Activated naive CD4-positive, alpha-beta T cell treated with anti-CD3 and anti-CD28 coated beads for 36 hours (primary cell): ENCODE data around the gene PVALEF. TPM values are rescaled to one million over a fixed set of nuclear protein-coding genes. Genes with fewer than 3 reads are reported as not detected.
"Not testable (repeated sequence)": the region's sequence is repeated elsewhere in the genome, so short reads cannot be mapped to it uniquely, and the experiment has no call there.

ENCODE experiments used
- CTCF ChIA-PET: fragments of 350-600 bp; sonication (Branson Sonifier 250); formaldehyde crosslinking; loops from one replicate; lab custom pipeline; 2021; ENCODE audit warnings: antibody characterized with exemption; lab: Charles Lee
- DNase-seq: peaks from one replicate; pipeline ENCODE4 v3.0.0-alpha.2; 2020
- H3K27ac Mint-ChIP-seq: one replicate; pipeline ENCODE4 v1.8.0; 2021; ENCODE audit warnings: mild to moderate bottlenecking, mixed read lengths
- H3K27me3 Mint-ChIP-seq: one replicate; pipeline ENCODE4 v1.8.0; 2021; ENCODE audit warnings: low read depth, mixed read lengths
- H3K36me3 Mint-ChIP-seq: one replicate; pipeline ENCODE4 v1.8.0; 2021; ENCODE audit warnings: low read depth, mixed read lengths
- H3K4me1 Mint-ChIP-seq: one replicate; pipeline ENCODE4 v1.8.0; 2021; ENCODE audit warnings: low read depth, mixed read lengths
- H3K4me3 Mint-ChIP-seq: one replicate; pipeline ENCODE4 v1.8.0; 2021; ENCODE audit warnings: mild to moderate bottlenecking, moderate library complexity, mixed read lengths
- H3K9me3 Mint-ChIP-seq: one replicate; pipeline ENCODE4 v1.8.0; 2021; ENCODE audit warnings: mixed read lengths
- intact Hi-C: fragments of 100-400 bp; cut with micrococcal nuclease; formaldehyde crosslinking; loops from one replicate; pipeline ENCODE4 v1.15.1; 2023
- total RNA-seq, 2 experiments: library from RNA; stranded (reverse); gene quantifications; one replicate each; pipeline ENCODE4 v1.2.3, GENCODE V29; 2021

PVALEF gene
- total RNA-seq, 2 experiments from 2014 or later = not detected

DNA sequence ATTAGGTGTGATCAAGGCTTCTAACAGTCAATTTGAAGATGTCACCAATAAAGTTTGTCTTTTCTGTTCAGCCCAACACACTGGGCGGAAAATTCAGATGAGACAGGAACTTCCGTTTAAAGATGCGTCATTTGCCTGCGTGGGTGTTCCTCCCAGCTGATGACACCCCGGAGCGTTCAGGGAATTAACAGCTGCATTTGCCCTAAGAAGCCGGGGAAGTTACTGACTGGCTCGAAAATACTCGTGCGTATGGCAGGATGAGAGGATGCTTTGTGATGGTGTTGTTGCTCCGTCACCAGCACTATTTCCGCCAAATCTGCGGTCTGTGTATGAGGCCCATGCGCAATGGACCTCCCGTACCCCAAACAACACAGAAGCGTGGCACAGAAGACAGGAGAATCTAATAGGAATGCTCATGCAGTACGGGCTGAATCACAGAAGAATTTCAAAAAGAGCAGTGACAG, 11.9 kb upstream of the PVALEF start:
- Mint-ChIP-seq H3K27ac (no peak overlapping the region), H3K36me3 (no peaks in the 10 kb centered on the region), H3K4me3 (no peak overlapping the region), H3K4me1 (no peaks in the 10 kb centered on the region), H3K9me3 (no peaks in the 10 kb centered on the region), H3K27me3 (peaks cover 3% of the 10 kb centered on the region)
- intact Hi-C loops = no loop called here
- no peak for DNase-seq
- CTCF ChIA-PET = interaction anchor here (1.4 kb wide), 1 partner anchor 130 kb away, joined by 3 read pairs; no protein-coding TSS in a partner anchor

DNA sequence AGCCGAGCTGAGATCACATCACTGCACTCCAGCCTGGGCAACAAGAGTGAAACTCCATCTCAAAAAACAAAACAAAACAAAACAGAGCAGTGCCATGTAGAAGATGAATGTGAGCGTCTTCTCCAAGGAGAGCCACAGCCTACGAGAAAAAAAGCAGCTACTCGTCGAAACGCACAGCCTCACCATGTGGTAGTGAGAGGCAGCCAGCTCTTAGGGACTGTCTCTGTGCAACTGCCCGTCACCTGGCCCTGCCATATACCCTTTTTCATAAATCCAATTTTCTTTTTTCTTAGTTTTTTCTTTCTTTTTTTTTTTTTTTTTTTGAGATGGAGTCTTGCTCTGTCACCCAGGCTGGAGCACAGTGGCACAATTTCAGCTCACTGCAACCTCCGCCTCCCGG, 11.3 kb upstream of the PVALEF start:
- H3K4me3 Mint-ChIP-seq, H3K4me1 Mint-ChIP-seq, intact Hi-C loops, DNase-seq, H3K27ac Mint-ChIP-seq, H3K9me3 Mint-ChIP-seq, H3K27me3 Mint-ChIP-seq, H3K36me3 Mint-ChIP-seq: not testable (repeated sequence)
- CTCF ChIA-PET = interaction anchor here (0.6 kb wide), 1 partner anchor 92 kb away, joined by 4 read pairs; no protein-coding TSS in a partner anchor

DNA sequence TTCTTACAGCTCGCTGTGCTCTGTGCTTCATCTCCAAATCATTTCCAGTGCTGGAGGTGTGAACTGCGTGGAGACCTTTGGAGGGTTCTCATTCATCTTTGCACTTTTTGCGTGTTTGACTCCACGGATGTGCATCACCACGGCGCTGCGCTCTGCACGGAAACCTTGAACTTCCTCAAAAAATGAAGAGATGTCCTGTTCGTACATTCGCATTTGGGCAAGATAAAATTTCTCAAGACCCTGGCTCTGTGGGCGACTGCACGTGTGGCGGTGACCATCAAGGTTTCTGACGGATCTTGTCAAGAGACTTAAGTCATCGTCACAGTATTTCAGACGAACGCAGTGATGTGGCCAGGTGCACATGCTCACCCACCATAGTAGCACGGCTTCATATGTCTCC, 10.3 kb upstream of the PVALEF start:
- Mint-ChIP-seq H3K27ac (no peak overlapping the region), H3K36me3 (no peaks in the 10 kb centered on the region), H3K27me3 (peaks cover 5% of the 10 kb centered on the region), H3K9me3 (no peaks in the 10 kb centered on the region), H3K4me1 (no peaks in the 10 kb centered on the region), H3K4me3 (no peak overlapping the region)
- CTCF ChIA-PET = interaction anchor here (1.1 kb wide), 1 partner anchor 98 kb away, joined by 5 read pairs; no protein-coding TSS in a partner anchor
- intact Hi-C loops = no loop called here
- no peak for DNase-seq

DNA sequence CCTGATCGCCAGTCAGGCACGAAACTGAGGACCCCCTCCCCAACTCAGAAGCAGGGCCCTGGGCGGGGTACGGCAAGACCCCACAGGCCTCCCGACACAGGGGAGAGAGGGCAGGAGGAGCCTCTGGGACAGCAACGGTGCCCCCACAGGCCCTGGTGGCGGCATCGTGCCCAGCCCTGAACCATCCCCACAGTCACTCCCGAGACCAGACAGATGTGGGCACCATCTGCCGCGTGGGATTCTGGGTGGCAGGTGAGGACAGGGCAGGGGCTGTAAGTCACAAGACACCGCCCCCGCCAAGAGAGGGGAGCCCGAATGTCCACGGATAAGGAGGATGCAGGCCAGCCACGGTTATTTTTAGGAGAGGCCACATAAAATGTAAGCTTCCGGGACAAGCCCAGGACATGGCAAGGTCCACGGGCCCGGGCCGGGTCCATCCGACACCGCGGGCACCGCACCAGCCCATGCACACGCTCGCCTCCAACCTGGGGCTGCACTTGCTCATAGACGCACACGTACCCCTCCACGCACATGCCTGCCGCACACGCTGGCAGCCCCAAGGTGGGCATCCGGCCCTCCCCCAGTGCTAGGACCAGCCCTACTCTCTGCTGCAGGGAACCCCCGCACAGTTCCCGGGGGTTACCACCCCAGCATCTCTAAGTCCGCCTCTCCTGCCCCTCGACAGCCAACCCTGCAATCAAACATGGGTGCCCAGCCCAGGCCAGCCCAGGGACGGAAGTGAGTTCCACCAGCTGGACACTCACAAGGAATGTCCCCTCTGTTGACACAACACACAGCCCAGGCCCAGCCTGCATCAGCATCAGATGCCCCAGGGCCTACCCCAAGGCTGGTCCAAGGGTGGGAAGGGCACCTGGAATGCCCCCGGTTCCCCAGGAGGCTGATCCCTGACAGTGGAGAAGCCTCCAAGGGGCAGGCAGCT, 8.2 kb upstream of the PVALEF start:
- Mint-ChIP-seq H3K9me3 (no peaks in the 10 kb centered on the region), H3K27me3 (peaks cover 8% of the 10 kb centered on the region), H3K4me1 (no peaks in the 10 kb centered on the region), H3K36me3 (no peaks in the 10 kb centered on the region), H3K27ac (no peak overlapping the region), H3K4me3 (no peak overlapping the region)
- intact Hi-C loops = no loop called here
- CTCF ChIA-PET = no interaction called here
- no peak for DNase-seq

DNA sequence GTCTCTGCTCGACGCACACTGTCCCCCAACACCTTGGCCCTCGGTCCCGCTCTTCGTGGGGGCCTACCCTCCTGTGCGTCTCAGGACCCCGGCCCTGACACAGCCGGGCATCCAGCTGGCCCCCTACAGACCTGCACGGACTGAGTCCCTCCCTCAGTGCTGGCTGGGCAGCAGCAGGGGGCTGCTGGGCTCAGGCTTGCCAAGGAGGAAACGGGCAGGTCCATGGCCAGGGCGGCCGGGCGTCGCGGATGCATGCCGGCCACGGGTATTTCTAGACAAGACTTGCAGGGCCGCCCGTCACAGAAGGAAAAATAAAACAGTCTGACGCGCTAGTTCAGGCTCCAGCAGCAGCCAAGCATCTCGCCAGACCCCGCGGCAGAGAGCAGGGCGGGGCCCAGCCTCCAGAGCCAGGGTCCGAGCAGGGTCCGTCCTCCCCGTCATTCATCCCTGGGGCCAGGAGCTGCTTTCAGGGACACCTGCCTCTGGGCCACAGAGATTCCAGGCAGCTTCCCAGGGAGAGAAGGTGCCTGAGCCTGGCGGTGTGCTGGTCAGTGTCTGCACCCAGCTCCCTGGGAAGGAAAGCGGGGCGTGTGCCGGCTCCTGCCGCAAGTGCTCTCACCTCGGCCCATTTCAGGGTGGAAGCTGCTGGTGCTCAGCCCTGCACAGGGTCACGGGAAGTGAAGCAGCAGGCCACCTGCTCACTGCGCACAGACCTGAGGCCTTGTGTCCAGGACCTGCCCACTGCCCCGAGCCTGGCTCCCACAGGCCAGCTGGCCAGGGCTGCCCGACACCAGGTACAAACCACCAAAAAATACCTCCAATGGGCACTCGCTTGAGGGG, 7.2 kb upstream of the PVALEF start:
- intact Hi-C loops = no loop called here
- CTCF ChIA-PET = no interaction called here
- Mint-ChIP-seq H3K27me3 (peaks cover 8% of the 10 kb centered on the region), H3K9me3 (no peaks in the 10 kb centered on the region), H3K36me3 (no peaks in the 10 kb centered on the region), H3K27ac (no peak overlapping the region), H3K4me3 (no peak overlapping the region), H3K4me1 (no peaks in the 10 kb centered on the region)
- no peak for DNase-seq

DNA sequence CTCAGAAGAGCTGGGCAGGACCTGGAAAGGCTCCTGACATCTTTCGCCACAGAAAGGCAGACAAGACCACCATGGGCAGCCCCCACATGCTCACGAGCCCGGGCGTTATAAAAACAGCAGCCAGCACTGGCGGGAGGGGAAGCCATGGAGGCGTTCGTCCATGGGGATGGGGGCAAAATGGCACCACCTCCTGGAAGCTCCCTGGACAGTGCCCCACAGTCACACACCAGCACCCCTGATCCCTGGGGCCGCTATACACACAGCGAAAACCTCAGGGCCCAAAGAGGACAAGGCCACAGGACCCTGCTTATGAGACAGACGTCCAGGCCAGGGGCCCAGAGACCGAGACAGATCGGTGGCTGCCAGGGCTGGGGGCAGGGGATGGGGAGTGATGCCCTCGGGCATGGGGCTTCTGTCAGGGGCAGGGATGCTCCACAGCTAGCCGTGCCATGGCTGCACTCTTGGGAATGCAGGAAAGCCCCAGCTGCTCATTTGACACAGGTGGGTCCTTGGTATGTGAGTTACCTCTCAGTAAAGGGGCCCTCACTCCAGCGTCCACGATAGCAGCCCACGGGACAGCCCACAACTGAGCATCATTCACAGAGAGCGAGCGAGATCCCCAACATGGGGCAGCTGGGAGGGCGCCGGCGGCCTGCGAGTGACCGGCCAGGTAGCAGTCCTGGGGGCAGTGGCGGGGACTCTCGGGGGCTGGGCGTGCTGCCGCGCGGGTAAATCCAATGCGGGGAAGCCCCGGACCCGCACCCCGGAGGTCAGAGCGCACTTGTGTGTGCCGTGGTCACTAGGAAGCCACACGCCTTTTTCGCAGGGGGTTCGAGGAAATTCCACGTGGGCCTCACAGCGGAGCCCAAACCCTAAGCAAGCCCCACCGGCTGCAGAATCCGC, 6.4 kb upstream of the PVALEF start:
- no peak overlapping the region for H3K4me3 Mint-ChIP-seq
- CTCF ChIA-PET = no interaction called here
- DNase-seq = no peak
- H3K36me3 Mint-ChIP-seq = no peaks in the 10 kb centered on the region
- intact Hi-C loops = no loop called here
- no peaks in the 10 kb centered on the region for H3K9me3 Mint-ChIP-seq
- H3K4me1 Mint-ChIP-seq = no peaks in the 10 kb centered on the region
- H3K27me3 Mint-ChIP-seq = peaks cover 8% of the 10 kb centered on the region
- no peak overlapping the region for H3K27ac Mint-ChIP-seq

DNA sequence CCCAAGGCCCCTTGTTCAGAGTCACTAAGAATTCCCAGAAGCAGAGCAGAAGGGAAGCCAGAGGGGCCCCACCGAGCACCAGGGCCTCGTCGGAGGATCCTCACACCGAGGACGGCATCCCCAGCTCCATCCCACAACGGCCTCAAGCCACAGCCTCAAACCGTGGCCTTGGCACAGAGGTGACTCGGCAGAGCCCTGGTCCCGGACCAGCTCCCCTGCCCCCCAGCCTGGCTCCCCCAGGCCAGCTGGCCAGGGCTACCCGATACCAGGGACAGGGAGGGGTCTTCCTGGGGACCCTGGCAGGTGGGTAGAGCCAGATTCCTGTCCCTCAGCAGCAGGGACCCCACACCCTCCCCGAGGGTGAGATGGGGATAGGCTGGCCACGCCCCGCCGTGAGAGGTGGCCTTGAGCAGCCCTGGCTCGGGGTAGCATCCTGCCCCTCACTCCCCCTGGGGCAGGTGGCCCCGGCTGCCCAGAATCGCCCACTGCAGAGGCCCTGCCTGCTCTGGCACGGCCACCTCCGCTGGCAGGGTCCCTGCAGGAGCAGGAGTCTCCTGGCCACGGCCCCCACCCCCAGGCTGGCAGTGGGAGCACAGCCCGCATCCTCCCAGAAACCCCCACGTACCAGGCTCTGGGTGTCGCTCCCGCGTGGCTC, 5.6 kb upstream of the PVALEF start:
- H3K27me3 Mint-ChIP-seq = peaks cover 13% of the 10 kb centered on the region

DNA sequence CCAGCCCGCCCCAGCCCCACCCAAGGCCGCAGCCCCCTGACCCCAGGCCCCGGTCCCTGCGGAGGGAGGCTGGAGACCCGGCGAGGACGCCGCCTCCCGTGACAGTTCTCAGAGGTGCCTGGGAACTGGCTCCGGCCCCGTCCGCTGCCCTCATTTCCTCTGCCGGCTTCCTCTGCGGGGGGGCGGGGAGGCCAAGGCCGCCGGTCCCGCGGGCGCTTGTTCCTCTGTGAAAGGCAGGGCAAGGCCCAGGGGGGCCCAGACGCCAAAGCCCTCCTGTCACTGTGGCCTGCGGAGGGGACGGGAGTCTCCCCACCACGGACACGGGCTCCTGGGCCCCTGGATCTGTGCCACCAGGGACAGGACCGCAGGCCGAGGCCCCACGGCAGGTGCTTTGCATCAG, 5.0 kb upstream of the PVALEF start:
- intact Hi-C loops = no loop called here
- Mint-ChIP-seq H3K4me1 (peaks cover 1% of the 10 kb centered on the region), H3K4me3 (no peak overlapping the region), H3K9me3 (no peaks in the 10 kb centered on the region), H3K27ac (no peak overlapping the region), H3K36me3 (no peaks in the 10 kb centered on the region), H3K27me3 (peaks cover 13% of the 10 kb centered on the region)
- CTCF ChIA-PET = no interaction called here
- no peak for DNase-seq

More for the DNA sequence above, 5.6 kb upstream of the PVALEF start:
- intact Hi-C loops = no loop called here
- CTCF ChIA-PET = no interaction called here
- H3K36me3 Mint-ChIP-seq = no peaks in the 10 kb centered on the region
- no peak overlapping the region for H3K27ac Mint-ChIP-seq
- no peak for DNase-seq
- no peak overlapping the region for H3K4me3 Mint-ChIP-seq
- H3K4me1 Mint-ChIP-seq = peaks cover 1% of the 10 kb centered on the region
- H3K9me3 Mint-ChIP-seq = no peaks in the 10 kb centered on the region

DNA sequence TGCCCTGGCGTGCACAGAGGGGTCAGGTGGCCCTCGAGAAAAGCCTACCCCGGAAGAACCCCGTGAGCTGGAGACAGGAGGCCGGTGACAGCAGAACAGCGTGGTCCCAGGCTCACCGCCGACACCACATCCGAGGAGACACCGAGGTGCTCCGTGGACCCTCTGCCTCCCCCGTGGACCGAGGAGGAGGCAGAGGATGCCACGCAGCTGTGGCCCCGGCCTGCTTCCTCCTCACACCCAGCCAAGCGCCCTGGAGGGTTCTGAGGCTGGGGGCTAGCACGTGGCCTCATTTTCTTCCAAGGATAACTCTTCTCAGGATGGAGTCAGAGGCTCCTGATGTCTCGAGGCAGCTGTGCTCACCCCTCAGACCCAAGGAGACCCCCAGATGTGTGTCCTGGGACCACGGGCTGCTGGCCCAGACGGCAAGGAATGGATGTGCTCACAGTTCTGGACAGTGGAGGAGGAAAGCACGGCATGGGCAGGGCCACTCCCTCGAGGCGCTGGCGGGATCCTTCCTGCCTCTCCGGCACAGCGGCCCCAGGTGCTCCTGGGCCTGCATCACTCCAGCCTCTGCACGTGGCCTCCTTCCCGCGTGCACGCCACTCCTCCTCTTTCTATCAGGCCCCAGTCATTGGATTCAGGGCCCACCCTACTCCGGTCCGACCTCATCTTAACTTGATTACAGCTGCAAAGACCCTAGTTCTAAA, 4.4 kb upstream of the PVALEF start:
- intact Hi-C loops = no loop called here
- no peak overlapping the region for H3K27ac Mint-ChIP-seq

DNA sequence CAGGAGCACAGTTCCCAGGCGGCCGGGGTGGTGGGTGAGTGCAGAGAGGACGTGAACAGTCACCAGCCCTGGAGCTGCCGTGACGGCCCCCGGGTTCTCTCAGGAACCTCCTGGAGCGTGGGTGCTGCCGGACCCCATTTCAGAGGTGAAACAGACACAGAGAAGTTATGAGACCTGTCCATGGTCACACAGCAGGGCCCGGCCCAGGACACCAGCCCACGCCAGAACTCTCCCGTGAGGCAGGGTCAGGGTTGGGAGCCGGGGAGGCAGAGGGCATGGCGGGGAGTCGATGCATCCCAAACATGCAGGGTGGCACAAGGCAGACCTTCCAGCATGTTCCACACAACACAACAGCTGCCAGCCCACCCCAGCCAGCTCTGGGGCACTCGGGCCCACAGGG, 3.8 kb upstream of the PVALEF start:
- Mint-ChIP-seq H3K27me3 (peaks cover 13% of the 10 kb centered on the region), H3K27ac (no peak overlapping the region), H3K4me1 (peaks cover 1% of the 10 kb centered on the region), H3K9me3 (no peaks in the 10 kb centered on the region), H3K4me3 (no peak overlapping the region), H3K36me3 (no peaks in the 10 kb centered on the region)
- no peak for DNase-seq
- CTCF ChIA-PET = no interaction called here
- intact Hi-C loops = no loop called here

More for the DNA sequence above, 4.4 kb upstream of the PVALEF start:
- CTCF ChIA-PET = no interaction called here
- H3K27me3 Mint-ChIP-seq = peaks cover 13% of the 10 kb centered on the region
- no peak overlapping the region for H3K4me3 Mint-ChIP-seq
- H3K36me3 Mint-ChIP-seq = no peaks in the 10 kb centered on the region
- DNase-seq = no peak
- H3K4me1 Mint-ChIP-seq = peaks cover 1% of the 10 kb centered on the region
- no peaks in the 10 kb centered on the region for H3K9me3 Mint-ChIP-seq

DNA sequence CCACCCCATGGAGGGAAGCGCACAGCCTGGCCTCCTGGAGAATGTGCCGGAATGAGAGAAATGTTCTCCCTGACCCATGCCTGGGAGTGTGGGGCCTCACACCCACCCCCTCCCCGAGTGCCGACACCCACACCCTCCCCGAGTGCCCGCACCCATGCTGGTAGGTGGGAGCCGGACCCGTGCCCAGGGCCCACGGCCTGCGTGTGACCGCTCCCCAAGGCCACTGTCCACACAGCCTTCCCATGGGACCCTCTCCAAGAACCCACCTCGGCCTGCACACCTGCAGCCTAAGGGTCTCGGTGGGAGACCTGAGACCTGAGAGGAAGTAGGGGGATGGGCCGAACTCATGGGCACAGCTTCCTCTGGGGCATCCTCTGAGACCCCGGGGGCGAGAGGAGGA, 3.3 kb upstream of the PVALEF start:
- H3K9me3 Mint-ChIP-seq = no peaks in the 10 kb centered on the region
- H3K27ac Mint-ChIP-seq = no peak overlapping the region
- no peak overlapping the region for H3K4me3 Mint-ChIP-seq
- CTCF ChIA-PET = no interaction called here
- no peak for DNase-seq
- peaks cover 1% of the 10 kb centered on the region for H3K4me1 Mint-ChIP-seq
- peaks cover 13% of the 10 kb centered on the region for H3K27me3 Mint-ChIP-seq
- intact Hi-C loops = no loop called here
- H3K36me3 Mint-ChIP-seq = no peaks in the 10 kb centered on the region
